HepG2 (cell line): ENCODE data around the gene EFCAB8. TPM values are rescaled to one million over a fixed set of nuclear protein-coding genes. Genes with fewer than 3 reads are reported as not detected.
A peak's percentile ranks its signal among the peaks of the same experiment; 100 is the strongest.

ENCODE experiments used
- ATAC-seq: fragments of 200-7000 bp; cut with Tn5 transposase; 3 replicates; pipeline ENCODE4 v1.9.1; 2020; ENCODE audit warnings: mild to moderate bottlenecking, moderate library complexity
- BruUV-seq: library from RNA; stranded (reverse); fragments of 400-500 nt; replicated peaks from 2 replicates; lab custom pipeline; 2021; lab: Mats Ljungman, UMichigan
- CTCF ChIA-PET: fragments of 300-600 bp; formaldehyde crosslinking; extraction: SDS; loops from one replicate; lab custom pipeline; 2021; ENCODE audit warnings: low total read pairs, inconsistent platforms, low intra/inter-chr PET ratio; lab: Yijun Ruan, JAX
- POLR2A ChIA-PET: fragments of 350-600 bp; sonication (Branson Sonifier 250); formaldehyde crosslinking; loops from one replicate; lab custom pipeline; 2020; ENCODE audit warnings: antibody characterized with exemption, inconsistent platforms; lab: Yijun Ruan, JAX
- DNase-seq: peaks from one replicate; pipeline ENCODE4 v3.0.0-alpha.2; 2015; ENCODE audit warnings: low spot score
- FAIRE-seq: peaks from 3 replicates; lab custom pipeline; 2011; peaks lifted over from hg19 to GRCh38; lab: Jason Lieb, UNC
- H2AFZ ChIP-seq: one replicate; pipeline ENCODE4 v1.6.1; 2011; ENCODE audit warnings: low read length, inconsistent platforms
- H3K27ac ChIP-seq: fragments of 300-600 bp; 3 replicates; pipeline ENCODE4 v1.8.0; 2011; ENCODE audit warnings: mixed run types, mild to moderate bottlenecking, mixed read lengths, low read length, inconsistent platforms; ENCODE audit not compliant: insufficient read depth; ENCODE audit errors: extremely low read length
- H3K27me3 ChIP-seq, 2 experiments: fragments of 200-600 bp in 1 of 2; 2 replicates in 1 of 2; 3 replicates in 1 of 2; pipeline versions ENCODE4 v1.6.0 to v1.8.0; 2011; ENCODE audit warnings: low read length in 2 of 2, mild to moderate bottlenecking in 2 of 2, moderate library complexity in 2 of 2, inconsistent platforms in 1 of 2; ENCODE audit not compliant: insufficient read depth in 2 of 2, control insufficient read depth in 1 of 2
- H3K36me3 ChIP-seq, 2 experiments: fragments of 200-600 bp in 1 of 2; replicated peaks in 1 of 2; 2 replicates in 1 of 2; 3 replicates in 1 of 2; pipeline versions ENCODE4 v1.5.1 to v1.8.0; 2011; ENCODE audit warnings: low read length in 2 of 2, inconsistent platforms in 1 of 2; ENCODE audit not compliant: insufficient read depth in 2 of 2, control insufficient read depth in 1 of 2
- H3K4me1 ChIP-seq: 2 replicates; pipeline ENCODE4 v1.5.1; 2012; ENCODE audit warnings: low read length, inconsistent platforms; ENCODE audit not compliant: insufficient read depth
- H3K4me2 ChIP-seq: 2 replicates; pipeline ENCODE4 v1.6.0; 2011; ENCODE audit warnings: low read depth, low read length, inconsistent platforms
- H3K4me3 ChIP-seq, 3 experiments: fragments of 200-600 bp in 1 of 3; sonication (generic), shearing (Covaris generic) in 1 of 3; replicated peaks in 1 of 3; 2 replicates each; pipeline ENCODE4 v1.5.1; 2011 to 2016; ENCODE audit warnings: low read length in 3 of 3, inconsistent platforms in 2 of 3, low read depth in 2 of 3, mild to moderate bottlenecking in 2 of 3, control low read depth in 1 of 3, mixed read lengths in 1 of 3; ENCODE audit not compliant: insufficient read depth in 1 of 3
- H3K79me2 ChIP-seq: one replicate; pipeline ENCODE4 v1.6.1; 2011; ENCODE audit warnings: low read length, inconsistent platforms; ENCODE audit not compliant: insufficient read depth
- H3K9ac ChIP-seq: 2 replicates; pipeline ENCODE4 v1.6.0; 2011; ENCODE audit warnings: mild to moderate bottlenecking, low read depth, low read length, inconsistent platforms; ENCODE audit not compliant: insufficient read depth
- H3K9me3 ChIP-seq: 2 replicates; pipeline ENCODE4 v1.5.1; 2012; ENCODE audit warnings: mild to moderate bottlenecking, low read length
- H4K20me1 ChIP-seq: 2 replicates; pipeline ENCODE4 v1.6.0; 2011; ENCODE audit warnings: inconsistent platforms, mild to moderate bottlenecking, low read length, moderate library complexity; ENCODE audit not compliant: insufficient read depth
- ZNF121 ChIP-seq: sonication (generic); formaldehyde crosslinking; IDR thresholded peaks from 2 replicates; pipeline ENCODE4 v1.5.0; 2020; ENCODE audit warnings: mild to moderate bottlenecking, missing genetic modification reagents
- ZNF790 ChIP-seq: sonication (generic); formaldehyde crosslinking; IDR thresholded peaks from 2 replicates; pipeline ENCODE4 v1.8.0; 2022; ENCODE audit warnings: missing genetic modification reagents, mild to moderate bottlenecking, borderline replicate concordance
- WGBS: methylation state at CpG from one replicate; pipeline ENCODE4 v1.1.6; 2017; ENCODE audit warnings: low lambda C conversion rate; 5-methylcytosine and 5-hydroxymethylcytosine counted together
- in situ Hi-C: cut with HindIII; loops from 2 replicates; pipeline ENCODE4 v1.10.0; 2017; ENCODE audit warnings: low pct_unique_long_range_greater_than_20kb; ENCODE audit not compliant: extremely low pct_ligation_motif_present
- intact Hi-C: fragments of 100-400 bp; cut with micrococcal nuclease; formaldehyde crosslinking; loops from one replicate; pipeline ENCODE4 v1.10.0; 2022; ENCODE audit not compliant: unreplicated experiment
- polyA plus RNA-seq, 8 experiments: library from polyadenylated mRNA; depleted of rRNA in 3 of 8; stranded (reverse) in 7 of 8; unstranded in 1 of 8; fragments of >200 nt; fragmentation: Illumina TruSeq in 4 of 8; extraction: Trizol in 4 of 8; gene quantifications; 2 replicates each; pipeline versions ENCODE4 v1.2.1 to v1.2.3, GENCODE V29; 2011 to 2016; ENCODE audit warnings: low read depth in 4 of 8, missing spikeins in 1 of 8, mixed read lengths in 1 of 8; ENCODE audit not compliant: insufficient read depth in 1 of 8
- total RNA-seq, 5 experiments: library from RNA; depleted of rRNA; stranded (reverse); fragments of >200 nt; fragmentation: Illumina TruSeq; extraction: Trizol; gene quantifications; 2 replicates each; pipeline ENCODE4 v1.2.3, GENCODE V29; 2016; ENCODE audit warnings: low read depth in 1 of 5
- TF ChIP-seq, protein P1 (sequence below): sonication (generic); formaldehyde crosslinking; IDR thresholded peaks from 2 replicates; pipeline ENCODE4 v1.4.0; 2020; ENCODE audit warnings: missing genetic modification reagents

The EFCAB8 gene
- total and polyA plus RNA-seq, 2 of the 13 experiments (the other 11 are each of a cell fraction or from before 2014, with no cell fraction given), result 0.15 to 0.22 TPM

DNA sequence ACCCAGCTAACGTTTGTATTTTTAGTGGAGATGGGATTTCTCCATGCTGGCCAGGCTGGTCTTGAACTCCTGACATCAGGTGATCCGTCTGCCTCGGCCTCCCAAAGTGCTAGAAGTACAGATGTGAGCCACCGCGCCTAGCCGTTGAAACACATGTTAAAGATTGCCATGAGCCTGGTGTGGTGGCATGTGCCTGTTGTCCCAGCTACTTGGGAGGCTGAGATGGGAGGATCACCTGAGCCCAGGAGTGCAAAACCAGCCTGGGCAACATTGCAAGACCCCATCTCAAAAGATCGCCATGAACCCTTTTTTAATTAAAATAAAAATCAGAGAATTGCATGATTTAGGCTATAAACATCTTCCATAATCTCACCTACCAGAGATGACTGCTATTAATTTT is 2.7 kb downstream of the EFCAB8 start:
- no peaks in the 10 kb centered on the region for H3K4me1 ChIP-seq
- no peak overlapping the region for H3K9ac ChIP-seq
- peaks cover 3 to 13% of the 10 kb centered on the region in 2 experiments; a peak in 2 of 5 replicates for H3K36me3 ChIP-seq
- H3K79me2 ChIP-seq, result no peaks in the 10 kb centered on the region
- H3K9me3 ChIP-seq, result no peaks in the 10 kb centered on the region
- no peak overlapping the region for H3K4me3 ChIP-seq
- WGBS, result 77% methylated on average over 7 of the region's 7 CpGs
- H3K27me3 ChIP-seq, result no peaks in the 10 kb centered on the region
- H3K27ac ChIP-seq, result no peak overlapping the region
- in situ Hi-C loops, result no loop called here
- ATAC-seq (no peak), DNase-seq (no peak), FAIRE-seq (no peak)
- no peak overlapping the region for H2AFZ ChIP-seq
- TF ChIP-seq ZNF121 (CRISPR knock-in tag) (peak; percentile 44; the same call in 1 of the 2 replicates), ZNF790 (CRISPR knock-in tag) (no peak)
- no TSS peak for BruUV-seq
- POLR2A ChIA-PET, result no interaction called here
- no peak overlapping the region for H3K4me2 ChIP-seq
- CTCF ChIA-PET, result no interaction called here
- intact Hi-C loops, result no loop called here
- no peaks in the 10 kb centered on the region for H4K20me1 ChIP-seq

DNA sequence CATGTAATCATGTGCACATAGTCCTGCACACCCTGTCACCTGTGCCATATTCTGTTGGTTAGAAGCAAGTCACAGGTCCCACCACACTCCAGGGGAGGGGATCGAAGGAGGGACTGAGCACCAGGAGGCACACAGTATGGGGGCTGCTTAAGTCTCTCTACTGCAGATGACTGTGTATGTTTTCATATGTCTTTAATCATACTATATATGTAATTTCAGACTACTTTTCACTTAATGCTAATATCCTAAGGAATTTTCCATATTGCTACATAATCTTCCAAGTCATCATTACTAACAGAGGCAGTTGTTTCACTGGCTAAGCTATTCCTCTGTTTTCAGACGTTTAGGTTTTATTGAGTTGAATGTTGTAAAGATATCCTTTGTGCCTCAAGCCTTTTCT is 10.8 kb downstream of the EFCAB8 start:
- CTCF ChIA-PET, result no interaction called here

More for the DNA sequence above, 10.8 kb downstream of the EFCAB8 start:
- no peak overlapping the region for H3K9ac ChIP-seq
- no peaks in the 10 kb centered on the region for H3K4me1 ChIP-seq
- POLR2A ChIA-PET, result no interaction called here
- H3K79me2 ChIP-seq, result no peaks in the 10 kb centered on the region
- no TSS peak for BruUV-seq
- no peaks in the 10 kb centered on the region for H3K9me3 ChIP-seq
- ATAC-seq (no peak), FAIRE-seq (no peak), DNase-seq (no peak)
- no peak overlapping the region for H2AFZ ChIP-seq
- H3K4me2 ChIP-seq, result no peak overlapping the region
- in situ Hi-C loops, result no loop called here
- H4K20me1 ChIP-seq, result no peaks in the 10 kb centered on the region
- H3K36me3 ChIP-seq, result no peaks in the 10 kb centered on the region
- intact Hi-C loops, result no loop called here
- no peaks in the 10 kb centered on the region for H3K27me3 ChIP-seq
- H3K27ac ChIP-seq, result no peak overlapping the region
- TF ChIP-seq, protein P1, sequence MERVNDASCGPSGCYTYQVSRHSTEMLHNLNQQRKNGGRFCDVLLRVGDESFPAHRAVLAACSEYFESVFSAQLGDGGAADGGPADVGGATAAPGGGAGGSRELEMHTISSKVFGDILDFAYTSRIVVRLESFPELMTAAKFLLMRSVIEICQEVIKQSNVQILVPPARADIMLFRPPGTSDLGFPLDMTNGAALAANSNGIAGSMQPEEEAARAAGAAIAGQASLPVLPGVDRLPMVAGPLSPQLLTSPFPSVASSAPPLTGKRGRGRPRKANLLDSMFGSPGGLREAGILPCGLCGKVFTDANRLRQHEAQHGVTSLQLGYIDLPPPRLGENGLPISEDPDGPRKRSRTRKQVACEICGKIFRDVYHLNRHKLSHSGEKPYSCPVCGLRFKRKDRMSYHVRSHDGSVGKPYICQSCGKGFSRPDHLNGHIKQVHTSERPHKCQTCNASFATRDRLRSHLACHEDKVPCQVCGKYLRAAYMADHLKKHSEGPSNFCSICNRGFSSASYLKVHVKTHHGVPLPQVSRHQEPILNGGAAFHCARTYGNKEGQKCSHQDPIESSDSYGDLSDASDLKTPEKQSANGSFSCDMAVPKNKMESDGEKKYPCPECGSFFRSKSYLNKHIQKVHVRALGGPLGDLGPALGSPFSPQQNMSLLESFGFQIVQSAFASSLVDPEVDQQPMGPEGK, result no peak
- no peak overlapping the region for H3K4me3 ChIP-seq
- 52% methylated on average over 2 of the region's 2 CpGs for WGBS
